SK-N-SH (cell line): ENCODE data around the gene IWS1.

ENCODE experiments used
- CTCF ChIP-seq: fragments of 200-600 bp; sonication (generic); IDR thresholded peaks from 2 replicates; pipeline ENCODE4 v1.6.1; 2017; ENCODE audit warnings: antibody characterized with exemption, mild to moderate bottlenecking, moderate library complexity
- EP300 ChIP-seq, 2 experiments: IDR thresholded peaks; 2 replicates each; pipeline versions ENCODE4 v1.4.0 to v1.6.1; 2012; ENCODE audit warnings: borderline replicate concordance in 1 of 2, low read depth in 1 of 2, low read length in 1 of 2
- NFIC ChIP-seq: IDR thresholded peaks from 2 replicates; pipeline ENCODE4 v1.4.0; 2012; ENCODE audit warnings: borderline replicate concordance
- PBX3 ChIP-seq: IDR thresholded peaks from 2 replicates; pipeline ENCODE4; 2012
- REST ChIP-seq: IDR thresholded peaks from 2 replicates; pipeline ENCODE4 v1.6.1; 2012; ENCODE audit warnings: mild to moderate bottlenecking, low read depth, low read length, moderate library complexity
- RFX5 ChIP-seq: IDR thresholded peaks from 2 replicates; pipeline ENCODE4 v1.6.1; 2012; ENCODE audit warnings: mild to moderate bottlenecking, improper control_type of control experiment, low read length
- TEAD4 ChIP-seq: IDR thresholded peaks from 2 replicates; pipeline ENCODE4 v1.4.0; 2012; ENCODE audit warnings: mild to moderate bottlenecking, borderline replicate concordance; ENCODE audit not compliant: insufficient read depth

- TF ChIP-seq RFX5 (no peak), CTCF (no peak), REST (no peak), NFIC (no peak), TEAD4 (no peak), PBX3 (no peak), EP300 (IDR thresholded peaks at IDR 0.05; ENCODE audit: borderline replicate concordance in 1 of 2, low read depth in 1 of 2, low read length in 1 of 2) (no peak)
Measured at GRCh38 chr2:127453013-127453391, 73.3 kb downstream of the IWS1 start.
